ENCODE measurements around the gene BCAN.
"Not testable (repeated sequence)": the region's sequence is repeated elsewhere in the genome, so short reads cannot be mapped to it uniquely, and the experiment has no call there.

BCAN gene

DNA sequence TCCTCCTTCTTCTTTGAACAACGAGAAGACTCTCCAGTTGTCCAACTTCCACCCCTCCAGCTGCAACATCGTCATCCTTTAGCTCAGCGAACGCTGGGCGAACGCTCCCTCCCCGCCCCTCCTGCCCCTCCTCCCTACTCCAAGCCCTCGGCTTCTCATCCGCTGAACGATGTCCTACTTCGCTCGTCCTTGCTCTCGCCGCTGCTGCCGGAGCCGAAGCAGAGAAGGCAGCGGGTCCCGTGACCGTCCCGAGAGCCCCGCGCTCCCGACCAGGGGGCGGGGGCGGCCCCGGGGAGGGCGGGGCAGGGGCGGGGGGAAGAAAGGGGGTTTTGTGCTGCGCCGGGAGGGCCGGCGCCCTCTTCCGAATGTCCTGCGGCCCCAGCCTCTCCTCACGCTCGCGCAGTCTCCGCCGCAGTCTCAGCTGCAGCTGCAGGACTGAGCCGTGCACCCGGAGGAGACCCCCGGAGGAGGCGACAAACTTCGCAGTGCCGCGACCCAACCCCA lies at the start of gene BCAN:
TSS of gene BCAN (plus strand) at position 357 of the 504 bp plus-strand sequence. CDS start 3,938 bp downstream, outside the sequence.
- DNase-seq (ENCODE audit: low read depth in 2 of 2) = no peak

DNA sequence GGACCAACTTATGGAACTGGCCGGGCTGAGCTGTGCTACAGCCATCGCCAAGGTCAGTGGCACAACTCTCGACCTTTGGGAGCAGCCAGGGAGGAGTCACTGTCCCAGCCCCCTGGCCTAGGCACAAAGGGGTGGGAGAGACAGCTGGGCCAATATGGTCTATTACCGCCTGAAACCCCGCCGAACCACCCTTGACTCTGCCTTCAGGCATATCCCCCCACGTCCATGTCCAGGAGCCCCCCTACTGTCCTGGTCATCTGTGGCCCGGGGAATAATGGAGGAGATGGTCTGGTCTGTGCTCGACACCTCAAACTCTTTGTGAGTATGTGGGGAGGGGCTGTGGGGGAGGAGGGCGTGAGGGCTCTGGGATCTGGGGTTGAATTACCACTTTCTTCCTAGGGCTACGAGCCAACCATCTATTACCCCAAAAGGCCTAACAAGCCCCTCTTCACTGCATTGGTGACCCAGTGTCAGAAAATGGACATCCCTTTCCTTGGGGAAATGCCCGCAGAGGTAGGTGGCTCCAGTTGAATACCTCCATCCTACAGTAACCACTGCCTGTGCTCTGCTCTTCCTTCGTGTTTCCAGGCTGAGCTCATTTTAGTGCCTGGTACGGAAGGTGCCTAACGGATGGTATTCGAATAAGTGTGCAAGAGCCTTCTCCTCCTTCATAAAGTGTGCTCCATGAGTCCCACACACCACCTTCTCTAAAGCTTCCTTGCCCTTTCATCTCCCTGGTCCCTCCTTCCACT lies 49.6 kb upstream of the BCAN start:
- DNase-seq (ENCODE audit: low read depth in 2 of 2) = no peak

GRCh38 chr1:156592910-156593660 lies 48.8 kb upstream of the BCAN start:
- DNase-seq (ENCODE audit: low read depth in 2 of 2) = no peak

- no peak for DNase-seq (ENCODE audit: low read depth in 2 of 2)
Measured at GRCh38 chr1:156593661-156593989, 48.3 kb upstream of the BCAN start.

DNA sequence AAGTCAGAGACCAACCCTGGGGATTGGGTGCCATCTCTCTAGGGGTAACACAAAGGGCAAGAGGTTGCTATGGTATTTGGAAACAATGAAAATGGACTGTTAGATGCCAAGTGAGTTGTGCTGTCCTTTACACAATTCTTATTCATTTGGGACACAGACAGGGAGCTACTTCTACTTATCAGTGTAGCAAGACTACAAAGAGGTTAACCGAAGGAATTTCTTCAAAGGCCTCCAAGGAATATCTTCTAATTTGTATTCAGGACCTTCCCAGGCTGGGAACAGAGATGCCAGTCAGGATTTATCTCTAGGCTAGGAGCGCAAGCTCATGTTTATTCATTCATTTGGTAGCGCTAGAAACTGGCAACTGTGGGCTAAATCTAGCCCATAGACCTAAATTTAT lies 47.7 kb upstream of the BCAN start:
- no peak for DNase-seq (ENCODE audit: low read depth in 2 of 2)

GRCh38 chr1:156595016-156595415 lies 46.9 kb upstream of the BCAN start:
- no peak for DNase-seq (ENCODE audit: low read depth in 2 of 2)

DNA sequence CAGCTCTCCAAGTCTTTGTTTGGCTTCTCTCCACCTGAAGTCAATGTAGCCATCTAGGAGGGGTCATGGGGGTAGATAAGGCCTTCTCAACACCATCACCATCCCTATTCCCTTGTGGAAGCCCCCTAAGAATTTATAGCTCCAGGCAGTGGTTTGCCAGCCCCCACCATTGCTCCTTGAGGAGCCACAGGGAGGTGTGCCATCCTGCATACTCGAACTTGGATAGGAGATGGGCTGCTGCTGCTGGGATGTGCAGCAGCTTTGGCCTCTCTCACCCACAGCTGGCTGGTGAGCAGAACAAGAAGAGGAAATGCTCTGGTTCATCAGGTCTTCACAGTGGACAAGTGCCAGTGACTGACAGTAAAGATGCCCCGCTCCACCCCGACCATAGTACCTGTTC lies 45.5 kb upstream of the BCAN start:
- no peak for DNase-seq (ENCODE audit: low read depth in 2 of 2)

DNA sequence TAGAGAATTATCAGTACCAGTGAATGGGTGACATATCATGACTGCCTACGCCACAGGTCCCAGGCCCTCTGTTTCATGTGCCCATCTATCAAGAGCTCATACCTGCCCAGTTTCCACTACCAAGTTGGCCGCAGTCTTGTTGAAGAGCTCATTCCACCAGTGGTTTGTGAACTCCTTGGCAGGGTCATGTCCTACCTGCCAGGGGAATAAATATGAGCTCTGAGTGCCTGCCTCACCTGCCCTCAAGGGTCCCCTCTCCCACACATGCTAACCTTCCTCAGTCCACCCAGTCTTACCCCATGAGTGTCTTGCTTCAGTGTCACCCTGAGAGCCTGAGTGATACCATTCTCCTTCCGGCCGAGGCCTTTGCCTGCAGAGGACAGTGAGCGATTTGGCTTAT lies 43.8 kb upstream of the BCAN start:
- DNase-seq (ENCODE audit: low read depth in 2 of 2) = no peak

GRCh38 chr1:156598731-156599432 lies 43.0 kb upstream of the BCAN start:
- no peak for DNase-seq (ENCODE audit: low read depth in 2 of 2)

GRCh38 chr1:156599811-156600210 lies 42.1 kb upstream of the BCAN start:
- no peak for DNase-seq (ENCODE audit: low read depth in 2 of 2)

- no peak for DNase-seq (ENCODE audit: low read depth in 2 of 2)
Measured at GRCh38 chr1:156600733-156601121, 41.2 kb upstream of the BCAN start.

GRCh38 chr1:156601122-156601830 lies 40.6 kb upstream of the BCAN start, which contains the start of gene GPATCH4:
TSS of gene GPATCH4 (minus strand) at chr1:156601479.
- peak in 1 of 2 donors; percentile 53 for DNase-seq (ENCODE audit: low read depth in 2 of 2)

DNA sequence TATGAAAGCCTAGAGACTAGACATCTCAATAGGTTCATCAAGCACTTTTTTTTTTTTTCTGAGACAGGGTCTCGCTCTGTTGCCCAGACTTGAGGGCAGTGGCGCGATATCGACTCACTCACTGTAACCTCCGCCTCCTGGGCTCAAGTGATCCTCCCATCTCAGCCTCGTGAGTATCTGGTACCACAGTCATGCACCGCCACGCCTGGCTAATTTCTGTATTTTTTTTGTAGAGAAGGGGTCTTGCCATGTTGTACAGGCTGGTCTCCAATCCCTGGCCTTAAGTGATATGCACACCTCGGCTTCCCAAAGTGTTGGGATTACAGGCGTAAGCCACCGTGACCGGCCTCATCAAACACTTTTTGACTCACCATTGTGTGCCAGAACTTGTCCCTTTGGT lies 40.0 kb upstream of the BCAN start:
- no peak for DNase-seq (ENCODE audit: low read depth in 2 of 2)

- DNase-seq (ENCODE audit: low read depth in 2 of 2) = no peak
Measured at GRCh38 chr1:156602557-156602993, 39.3 kb upstream of the BCAN start.

- not testable (repeated sequence) for DNase-seq (ENCODE audit: low read depth in 2 of 2)
Measured at GRCh38 chr1:156607344-156607743, 34.6 kb upstream of the BCAN start.

GRCh38 chr1:156608036-156608674 lies 33.8 kb upstream of the BCAN start:
- DNase-seq (ENCODE audit: low read depth in 2 of 2) = no peak

DNA sequence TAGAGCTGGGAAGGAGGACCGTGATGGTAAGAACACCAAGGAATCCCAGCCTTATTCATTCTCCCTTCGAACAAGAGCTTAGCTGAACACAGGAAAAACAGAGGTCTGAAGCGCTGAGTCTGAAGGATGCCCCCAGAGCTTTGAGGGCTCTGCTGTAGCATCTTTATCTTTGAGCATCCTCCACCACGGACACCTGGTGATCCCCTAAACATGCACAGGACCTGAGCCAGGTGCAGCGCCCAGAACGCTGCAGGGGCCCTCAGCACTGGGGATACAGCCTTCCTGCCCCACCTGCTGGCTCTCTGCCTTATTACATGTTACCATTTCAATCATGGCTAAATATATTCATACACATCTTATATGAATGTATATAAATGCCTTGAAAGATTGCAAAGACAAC lies 32.9 kb upstream of the BCAN start:
- DNase-seq (ENCODE audit: low read depth in 2 of 2) = no peak

GRCh38 chr1:156610072-156610471 lies 31.8 kb upstream of the BCAN start:
- DNase-seq (ENCODE audit: low read depth in 2 of 2) = not testable (repeated sequence)

DNA sequence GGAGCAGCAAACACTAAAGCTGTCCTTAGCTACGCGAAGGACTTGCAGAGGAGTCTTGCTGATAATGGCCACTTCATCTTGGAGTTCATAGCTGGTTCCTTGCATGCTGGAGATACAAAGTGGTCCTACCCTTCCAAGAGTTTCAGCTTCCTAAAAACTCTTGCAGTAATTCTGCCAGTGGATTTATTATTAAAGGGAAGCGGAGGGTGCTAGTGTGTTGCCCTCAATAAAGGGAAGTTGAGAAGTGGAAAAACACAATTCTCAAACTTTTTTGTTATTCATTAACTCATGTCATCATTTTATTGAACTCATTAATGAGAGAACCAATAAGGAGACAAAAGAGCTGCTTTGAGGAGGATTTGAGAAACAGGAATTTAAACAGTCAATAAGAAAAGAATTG lies 29.3 kb upstream of the BCAN start:
- no peak for DNase-seq (ENCODE audit: low read depth in 2 of 2)

DNA sequence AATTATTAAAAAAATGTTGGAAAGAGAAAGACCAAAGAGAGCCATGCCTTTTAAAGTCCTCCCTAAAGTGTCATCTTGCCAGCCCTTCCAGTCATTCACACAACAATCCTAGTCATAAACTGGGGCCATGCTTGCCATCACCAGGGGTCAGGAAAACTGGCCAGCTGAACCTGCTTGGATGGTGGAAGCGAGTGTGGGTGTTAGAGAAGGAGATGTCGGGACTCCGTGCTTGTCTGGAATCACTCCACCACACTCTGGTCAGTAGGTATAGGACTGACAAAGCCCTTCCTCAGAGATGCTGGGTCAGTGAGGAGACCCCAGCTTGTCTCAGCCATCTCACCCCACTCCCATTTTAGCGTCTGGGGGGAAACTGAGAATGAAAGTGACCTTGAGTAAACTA lies 26.0 kb upstream of the BCAN start:
- DNase-seq (ENCODE audit: low read depth in 2 of 2) = no peak

GRCh38 chr1:156616463-156616862 lies 25.5 kb upstream of the BCAN start:
- DNase-seq (ENCODE audit: low read depth in 2 of 2) = no peak

Data from stimulated activated CD4-positive, alpha-beta T cell treated with anti-CD3 and anti-CD28 coated beads, Interleukin-1b, Interleukin-23, amount 100 ng/mL, for 1 hour (primary cell).